Smooth muscle cell (in vitro differentiated cells): Measurements from ENCODE around the gene NEURL3. TPM values are rescaled to one million over a fixed set of nuclear protein-coding genes. Genes with fewer than 3 reads are reported as not detected.
A peak's percentile ranks its signal among the peaks of the same experiment; 100 is the strongest.

Source experiments
- DNase-seq: peaks from one replicate; lab custom pipeline; 2025; ENCODE audit not compliant: unreplicated experiment; lab: John Stamatoyannopoulos, UW
- H2AFZ ChIP-seq: fragments of 200-600 bp; sonication (generic); 2 replicates; pipeline ENCODE4 v1.6.0; 2016; ENCODE audit warnings: antibody characterized with exemption, low read depth, mild to moderate bottlenecking
- H3F3A ChIP-seq: fragments of 200-600 bp; sonication (generic); 2 replicates; pipeline ENCODE4 v1.6.0; 2017; ENCODE audit warnings: antibody characterized with exemption, low read depth
- H3K27ac ChIP-seq: fragments of 200-600 bp; sonication (generic); 2 replicates; pipeline ENCODE4 v1.5.1; 2016; ENCODE audit warnings: low read depth, mild to moderate bottlenecking
- H3K27me3 ChIP-seq: fragments of 200-600 bp; sonication (generic); 2 replicates; pipeline ENCODE4 v1.6.1; 2016; ENCODE audit warnings: low read depth, mild to moderate bottlenecking
- H3K36me3 ChIP-seq: fragments of 200-600 bp; sonication (generic); 2 replicates; pipeline ENCODE4 v1.5.1; 2016; ENCODE audit warnings: low read depth
- H3K4me1 ChIP-seq: fragments of 200-600 bp; sonication (generic); 2 replicates; pipeline ENCODE4 v1.5.1; 2016; ENCODE audit warnings: low read depth
- H3K4me2 ChIP-seq: fragments of 200-600 bp; sonication (generic); 2 replicates; pipeline ENCODE4 v1.6.0; 2016; ENCODE audit warnings: mild to moderate bottlenecking
- H3K4me3 ChIP-seq: fragments of 200-600 bp; sonication (generic); 2 replicates; pipeline ENCODE4 v1.5.1; 2016; ENCODE audit warnings: mild to moderate bottlenecking
- H3K79me2 ChIP-seq: fragments of 200-600 bp; sonication (generic); 2 replicates; pipeline ENCODE4 v1.6.0; 2016; ENCODE audit warnings: low read depth, mild to moderate bottlenecking
- H3K9ac ChIP-seq: fragments of 200-600 bp; sonication (generic); 2 replicates; pipeline ENCODE4 v1.6.0; 2016; ENCODE audit warnings: low read depth
- H3K9me3 ChIP-seq: fragments of 200-600 bp; sonication (generic); replicated peaks from 2 replicates; pipeline ENCODE4 v1.5.1; 2016; ENCODE audit warnings: low read depth
- H4K20me1 ChIP-seq: fragments of 200-600 bp; sonication (generic); 2 replicates; pipeline ENCODE4 v1.6.0; 2016; ENCODE audit warnings: low read depth
- CTCF ChIP-seq: fragments of 200-600 bp; sonication (generic); IDR thresholded peaks from 2 replicates; pipeline ENCODE4 v1.5.1; 2017; ENCODE audit warnings: borderline replicate concordance, mild to moderate bottlenecking, antibody characterized with exemption; ENCODE audit not compliant: insufficient read depth, poor library complexity, severe bottlenecking
- WGBS: methylation state at CpG from one replicate; pipeline ENCODE4 v1.1.7; 2016; ENCODE audit warnings: low lambda C conversion rate; 5-methylcytosine and 5-hydroxymethylcytosine counted together
- polyA plus RNA-seq: library from polyadenylated mRNA; unstranded; fragments of >200 nt; fragmentation: Nextera tagmentation; extraction: Ambion mirVana; gene quantifications from 2 replicates; pipeline ENCODE4 v1.2.1, GENCODE V29; 2016
- total RNA-seq: library from RNA; depleted of rRNA; stranded (reverse); fragments of >200 nt; gene quantifications from 2 replicates; pipeline ENCODE4 v1.2.3, GENCODE V29; 2014

Gene NEURL3
- total and polyA plus RNA-seq, 2 experiments from 2014 or later = 0.21 TPM; not detected in 1

- Histone ChIP-seq H3K79me2 (no peaks in the 10 kb centered on the region), H3F3A (no peaks in the 10 kb centered on the region), H3K27me3 (no peaks in the 10 kb centered on the region), H3K9me3 (no peaks in the 10 kb centered on the region), H2AFZ (peak overlapping the region; percentile 66), H3K4me3 (no peak overlapping the region), H3K27ac (no peak overlapping the region), H3K4me1 (no peaks in the 10 kb centered on the region), H3K9ac (no peak overlapping the region), H3K4me2 (peak overlapping the region; percentile 44), H4K20me1 (no peaks in the 10 kb centered on the region), H3K36me3 (no peaks in the 10 kb centered on the region)
- TF ChIP-seq CTCF = no peak
- WGBS = 63% methylated on average over 33 of the region's 33 CpGs
- DNase-seq = no peak
Measured at GRCh38 chr2:96485751-96486651, 19.2 kb downstream of the NEURL3 start.

- Histone ChIP-seq H3K36me3 (no peaks in the 10 kb centered on the region), H3K4me3 (no peak overlapping the region), H3K4me2 (no peak overlapping the region), H3K9me3 (no peaks in the 10 kb centered on the region), H3F3A (no peaks in the 10 kb centered on the region), H3K9ac (no peak overlapping the region), H2AFZ (no peak overlapping the region), H3K4me1 (no peaks in the 10 kb centered on the region), H3K27ac (no peak overlapping the region), H4K20me1 (no peaks in the 10 kb centered on the region), H3K79me2 (no peaks in the 10 kb centered on the region), H3K27me3 (no peaks in the 10 kb centered on the region)
- DNase-seq = no peak
- no peak for TF ChIP-seq CTCF
- 77% methylated on average over 9 of the region's 9 CpGs for WGBS
Measured at GRCh38 chr2:96485350-96485749, 19.8 kb downstream of the NEURL3 start.

- WGBS = 85% methylated on average over 7 of the region's 7 CpGs
Measured at GRCh38 chr2:96484091-96484490, 21.1 kb downstream of the NEURL3 start.

More at GRCh38 chr2:96484091-96484490, 21.1 kb downstream of the NEURL3 start:
- Histone ChIP-seq H3K27me3 (no peaks in the 10 kb centered on the region), H3K9ac (no peak overlapping the region), H3K79me2 (no peaks in the 10 kb centered on the region), H3K4me2 (no peak overlapping the region), H3K4me3 (no peak overlapping the region), H3K4me1 (no peaks in the 10 kb centered on the region), H3K27ac (no peak overlapping the region), H3K9me3 (no peaks in the 10 kb centered on the region), H4K20me1 (no peaks in the 10 kb centered on the region), H3K36me3 (no peaks in the 10 kb centered on the region), H2AFZ (no peak overlapping the region), H3F3A (no peaks in the 10 kb centered on the region)
- no peak for TF ChIP-seq CTCF
- DNase-seq = no peak
